Osteocyte (in vitro differentiated cells): ENCODE measurements around the gene CAMSAP2. TPM values are rescaled to one million over a fixed set of nuclear protein-coding genes. Genes with fewer than 3 reads are reported as not detected.

Experiments used
- DNase-seq: peaks from one replicate; pipeline ENCODE4 v3.0.0; 2021; ENCODE audit warnings: mixed read lengths; ENCODE audit not compliant: unreplicated experiment; ENCODE audit errors: extremely low spot score
- H3K27ac Mint-ChIP-seq: one replicate; pipeline ENCODE4 v1.8.0; 2021; ENCODE audit warnings: mild to moderate bottlenecking, mixed read lengths; ENCODE audit not compliant: unreplicated experiment
- H3K27me3 Mint-ChIP-seq: one replicate; pipeline ENCODE4 v1.8.0; 2021; ENCODE audit warnings: mixed read lengths; ENCODE audit not compliant: unreplicated experiment
- H3K36me3 Mint-ChIP-seq: one replicate; pipeline ENCODE4 v1.8.0; 2021; ENCODE audit warnings: mixed read lengths; ENCODE audit not compliant: unreplicated experiment
- H3K4me1 Mint-ChIP-seq: one replicate; pipeline ENCODE4 v1.8.0; 2021; ENCODE audit warnings: mixed read lengths; ENCODE audit not compliant: unreplicated experiment
- H3K4me3 Mint-ChIP-seq: one replicate; pipeline ENCODE4 v1.8.0; 2021; ENCODE audit warnings: mild to moderate bottlenecking, moderate library complexity, mixed read lengths; ENCODE audit not compliant: unreplicated experiment
- H3K9me3 Mint-ChIP-seq: one replicate; pipeline ENCODE4 v1.8.0; 2021; ENCODE audit warnings: mixed read lengths; ENCODE audit not compliant: unreplicated experiment
- CTCF ChIP-seq: fragments of 200-600 bp; sonication (generic); IDR thresholded peaks from 2 replicates; pipeline ENCODE4 v1.5.0; 2021; ENCODE audit warnings: antibody characterized with exemption, mild to moderate bottlenecking, moderate library complexity
- total RNA-seq: library from RNA; stranded (reverse); gene quantifications from 2 replicates; pipeline ENCODE4 v1.2.1, GENCODE V29; 2021

CAMSAP2 gene
- total RNA-seq, 1 donor from 2014 or later = 44.7 TPM

GRCh38 chr1:200900877-200901276, 162.2 kb downstream of the CAMSAP2 start:
- H3K9me3 Mint-ChIP-seq = no peaks in the 10 kb centered on the region
- H3K4me3 Mint-ChIP-seq = no peak overlapping the region
- DNase-seq = no peak
- H3K4me1 Mint-ChIP-seq = peaks cover 16% of the 10 kb centered on the region
- H3K27ac Mint-ChIP-seq = no peak overlapping the region
- no peak for TF ChIP-seq CTCF
- H3K27me3 Mint-ChIP-seq = no peaks in the 10 kb centered on the region
- H3K36me3 Mint-ChIP-seq = no peaks in the 10 kb centered on the region

GRCh38 chr1:200901350-200901749, 162.7 kb downstream of the CAMSAP2 start:
- no peaks in the 10 kb centered on the region for H3K27me3 Mint-ChIP-seq
- no peak for TF ChIP-seq CTCF
- no peak overlapping the region for H3K4me3 Mint-ChIP-seq
- peaks cover 15% of the 10 kb centered on the region for H3K4me1 Mint-ChIP-seq
- no peaks in the 10 kb centered on the region for H3K9me3 Mint-ChIP-seq
- no peak overlapping the region for H3K27ac Mint-ChIP-seq
- no peaks in the 10 kb centered on the region for H3K36me3 Mint-ChIP-seq
- DNase-seq = no peak

- Mint-ChIP-seq H3K4me3 (no peak overlapping the region), H3K27ac (no peak overlapping the region), H3K27me3 (no peaks in the 10 kb centered on the region), H3K9me3 (no peaks in the 10 kb centered on the region), H3K4me1 (peaks cover 11% of the 10 kb centered on the region), H3K36me3 (no peaks in the 10 kb centered on the region)
- no peak for DNase-seq
- TF ChIP-seq CTCF = no peak
These were observed 163.2 kb downstream of the CAMSAP2 start for GRCh38 chr1:200901796-200902444.

- no peaks in the 10 kb centered on the region for H3K9me3 Mint-ChIP-seq
- H3K4me1 Mint-ChIP-seq = peaks cover 3% of the 10 kb centered on the region
- no peak overlapping the region for H3K27ac Mint-ChIP-seq
- DNase-seq = no peak
- H3K4me3 Mint-ChIP-seq = no peak overlapping the region
- H3K36me3 Mint-ChIP-seq = no peaks in the 10 kb centered on the region
- H3K27me3 Mint-ChIP-seq = no peaks in the 10 kb centered on the region
- TF ChIP-seq CTCF = no peak
These were observed 165.1 kb downstream of the CAMSAP2 start for GRCh38 chr1:200903793-200904192.

- Mint-ChIP-seq H3K36me3 (no peaks in the 10 kb centered on the region), H3K4me3 (no peak overlapping the region), H3K9me3 (no peaks in the 10 kb centered on the region), H3K27ac (no peak overlapping the region), H3K4me1 (no peaks in the 10 kb centered on the region), H3K27me3 (no peaks in the 10 kb centered on the region)
- no peak for DNase-seq
- TF ChIP-seq CTCF = no peak
These were observed 166.1 kb downstream of the CAMSAP2 start for GRCh38 chr1:200904772-200905171.
